Ishikawa (cell line): Measurements from ENCODE around the gene RAVER2.

Experiments
- CEBPB ChIP-seq: IDR thresholded peaks from 2 replicates; pipeline ENCODE4 v1.6.1; 2012
- CREB1 ChIP-seq: IDR thresholded peaks from 2 replicates; pipeline ENCODE4 v1.6.1; 2012; ENCODE audit warnings: low read depth
- EGR1 ChIP-seq: IDR thresholded peaks from 2 replicates; pipeline ENCODE4 v1.6.1; 2012
- EP300 ChIP-seq: IDR thresholded peaks from 2 replicates; pipeline ENCODE4 v1.6.1; 2012; ENCODE audit warnings: borderline replicate concordance
- FOXM1 ChIP-seq: IDR thresholded peaks from 2 replicates; pipeline ENCODE4 v1.6.1; 2012; ENCODE audit warnings: low read depth, borderline replicate concordance
- NFIC ChIP-seq: IDR thresholded peaks from 2 replicates; pipeline ENCODE4 v1.6.1; 2012
- RAD21 ChIP-seq: IDR thresholded peaks from 2 replicates; pipeline ENCODE4 v1.6.1; 2012; ENCODE audit warnings: low read depth
- TAF1 ChIP-seq: IDR thresholded peaks from 2 replicates; pipeline ENCODE4 v1.6.1; 2012; ENCODE audit warnings: low read depth, mild to moderate bottlenecking
- TCF12 ChIP-seq: IDR thresholded peaks from 2 replicates; pipeline ENCODE4 v1.6.1; 2012; ENCODE audit warnings: low read depth
- TEAD4 ChIP-seq: IDR thresholded peaks from 2 replicates; pipeline ENCODE4 v1.6.1; 2012
- YY1 ChIP-seq: IDR thresholded peaks from 2 replicates; pipeline ENCODE4 v1.6.1; 2012; ENCODE audit warnings: low read depth
- ZBTB7A ChIP-seq: IDR thresholded peaks from 2 replicates; pipeline ENCODE4 v1.6.1; 2012; ENCODE audit warnings: low read depth
- TF ChIP-seq, protein P1 (sequence below): IDR thresholded peaks from 2 replicates; pipeline ENCODE4 v1.6.1; 2012
- TF ChIP-seq, protein P2 (sequence below): IDR thresholded peaks from 2 replicates; pipeline ENCODE4 v1.6.1; 2012
- TF ChIP-seq, protein P3 (sequence below): IDR thresholded peaks from 2 replicates; pipeline ENCODE4 v1.6.1; 2012; ENCODE audit warnings: low read depth, mild to moderate bottlenecking

Gene RAVER2

DNA sequence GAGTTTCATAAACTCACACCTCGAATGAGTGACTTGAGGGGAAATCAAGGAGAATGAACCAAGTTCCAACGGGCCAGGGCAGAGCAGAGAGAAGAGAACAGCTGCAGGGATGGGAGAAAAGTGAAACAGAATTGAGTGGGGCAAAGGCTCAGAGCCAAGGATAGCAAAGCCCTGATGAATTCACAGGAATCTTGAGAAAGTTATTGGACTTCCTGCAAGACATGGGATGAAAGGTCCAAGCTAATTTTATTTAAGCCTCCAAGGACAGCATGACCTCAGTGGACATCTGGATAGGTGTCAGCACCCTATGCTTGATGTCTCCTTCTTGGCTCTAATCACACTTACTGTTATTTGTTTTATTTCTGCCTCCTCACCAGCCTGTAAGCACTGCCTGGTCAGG, 43.0 kb upstream of the RAVER2 start:
- TF ChIP-seq, protein P1, sequence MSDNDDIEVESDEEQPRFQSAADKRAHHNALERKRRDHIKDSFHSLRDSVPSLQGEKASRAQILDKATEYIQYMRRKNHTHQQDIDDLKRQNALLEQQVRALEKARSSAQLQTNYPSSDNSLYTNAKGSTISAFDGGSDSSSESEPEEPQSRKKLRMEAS, result no peak
- TF ChIP-seq NFIC (no peak), TAF1 (no peak), TCF12 (no peak), RAD21 (no peak), CEBPB (no peak), TEAD4 (no peak), ZBTB7A (no peak), EP300 (no peak), YY1 (no peak), EGR1 (no peak), CREB1 (no peak), FOXM1 (no peak)
- TF ChIP-seq, protein P2, sequence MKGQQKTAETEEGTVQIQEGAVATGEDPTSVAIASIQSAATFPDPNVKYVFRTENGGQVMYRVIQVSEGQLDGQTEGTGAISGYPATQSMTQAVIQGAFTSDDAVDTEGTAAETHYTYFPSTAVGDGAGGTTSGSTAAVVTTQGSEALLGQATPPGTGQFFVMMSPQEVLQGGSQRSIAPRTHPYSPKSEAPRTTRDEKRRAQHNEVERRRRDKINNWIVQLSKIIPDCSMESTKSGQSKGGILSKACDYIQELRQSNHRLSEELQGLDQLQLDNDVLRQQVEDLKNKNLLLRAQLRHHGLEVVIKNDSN, result no peak
- TF ChIP-seq, protein P3, sequence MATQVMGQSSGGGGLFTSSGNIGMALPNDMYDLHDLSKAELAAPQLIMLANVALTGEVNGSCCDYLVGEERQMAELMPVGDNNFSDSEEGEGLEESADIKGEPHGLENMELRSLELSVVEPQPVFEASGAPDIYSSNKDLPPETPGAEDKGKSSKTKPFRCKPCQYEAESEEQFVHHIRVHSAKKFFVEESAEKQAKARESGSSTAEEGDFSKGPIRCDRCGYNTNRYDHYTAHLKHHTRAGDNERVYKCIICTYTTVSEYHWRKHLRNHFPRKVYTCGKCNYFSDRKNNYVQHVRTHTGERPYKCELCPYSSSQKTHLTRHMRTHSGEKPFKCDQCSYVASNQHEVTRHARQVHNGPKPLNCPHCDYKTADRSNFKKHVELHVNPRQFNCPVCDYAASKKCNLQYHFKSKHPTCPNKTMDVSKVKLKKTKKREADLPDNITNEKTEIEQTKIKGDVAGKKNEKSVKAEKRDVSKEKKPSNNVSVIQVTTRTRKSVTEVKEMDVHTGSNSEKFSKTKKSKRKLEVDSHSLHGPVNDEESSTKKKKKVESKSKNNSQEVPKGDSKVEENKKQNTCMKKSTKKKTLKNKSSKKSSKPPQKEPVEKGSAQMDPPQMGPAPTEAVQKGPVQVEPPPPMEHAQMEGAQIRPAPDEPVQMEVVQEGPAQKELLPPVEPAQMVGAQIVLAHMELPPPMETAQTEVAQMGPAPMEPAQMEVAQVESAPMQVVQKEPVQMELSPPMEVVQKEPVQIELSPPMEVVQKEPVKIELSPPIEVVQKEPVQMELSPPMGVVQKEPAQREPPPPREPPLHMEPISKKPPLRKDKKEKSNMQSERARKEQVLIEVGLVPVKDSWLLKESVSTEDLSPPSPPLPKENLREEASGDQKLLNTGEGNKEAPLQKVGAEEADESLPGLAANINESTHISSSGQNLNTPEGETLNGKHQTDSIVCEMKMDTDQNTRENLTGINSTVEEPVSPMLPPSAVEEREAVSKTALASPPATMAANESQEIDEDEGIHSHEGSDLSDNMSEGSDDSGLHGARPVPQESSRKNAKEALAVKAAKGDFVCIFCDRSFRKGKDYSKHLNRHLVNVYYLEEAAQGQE, result no peak

GRCh38 chr1:64703600-64703999, 41.3 kb upstream of the RAVER2 start:
- no peak for TF ChIP-seq TAF1
- TF ChIP-seq ZBTB7A, result no peak
- TF ChIP-seq, protein P2, result no peak
- no peak for TF ChIP-seq TEAD4
- TF ChIP-seq CEBPB, result no peak
- TF ChIP-seq YY1, result no peak
- TF ChIP-seq, protein P3, result no peak
- TF ChIP-seq EP300, result no peak
- TF ChIP-seq EGR1, result no peak
- no peak for TF ChIP-seq TCF12
- TF ChIP-seq FOXM1, result no peak
- TF ChIP-seq, protein P1, result no peak
- no peak for TF ChIP-seq NFIC
- TF ChIP-seq RAD21, result no peak
- no peak for TF ChIP-seq CREB1

- TF ChIP-seq CREB1, result no peak
- TF ChIP-seq EP300, result no peak
- no peak for TF ChIP-seq TAF1
- no peak for TF ChIP-seq TEAD4
- TF ChIP-seq TCF12, result no peak
- TF ChIP-seq FOXM1, result no peak
- TF ChIP-seq, protein P3, result no peak
- TF ChIP-seq ZBTB7A, result no peak
- no peak for TF ChIP-seq RAD21
- no peak for TF ChIP-seq YY1
- TF ChIP-seq, protein P1, result no peak
- no peak for TF ChIP-seq CEBPB
- TF ChIP-seq, protein P2, result no peak
- TF ChIP-seq NFIC, result no peak
- TF ChIP-seq EGR1, result no peak
Observed at GRCh38 chr1:64705591-64705990, 39.3 kb upstream of the RAVER2 start.

DNA sequence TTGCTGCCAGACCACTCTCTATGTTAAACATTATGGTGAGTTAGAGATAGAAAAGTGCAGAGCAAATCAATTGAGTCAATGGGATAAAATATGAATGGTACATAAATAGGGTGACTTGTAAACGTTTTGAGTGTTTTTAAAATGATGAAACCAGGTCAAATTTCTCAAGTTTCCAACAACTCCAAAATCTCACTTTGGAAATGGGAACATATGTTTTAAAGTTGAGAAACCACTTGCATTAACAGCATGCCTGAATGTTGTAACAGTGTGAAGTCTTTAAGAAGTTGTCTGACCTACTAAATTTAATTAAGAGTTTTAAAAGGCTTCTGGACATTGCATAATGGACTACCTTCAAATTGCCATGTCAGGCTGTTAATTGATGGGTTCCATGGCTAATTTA, 33.6 kb upstream of the RAVER2 start:
- TF ChIP-seq TCF12 (no peak), CEBPB (no peak), CREB1 (no peak), RAD21 (no peak), TAF1 (no peak), ZBTB7A (no peak), NFIC (no peak), TEAD4 (no peak), YY1 (no peak), EP300 (no peak), FOXM1 (no peak), EGR1 (no peak)
- TF ChIP-seq, protein P2, result no peak
- TF ChIP-seq, protein P1, result no peak
- TF ChIP-seq, protein P3, result no peak
